HEK293T (cell line): ENCODE results near the gene GADD45G.

Experiments used
- ARNT ChIP-seq: fragments of 450-650 bp; IDR thresholded peaks from 2 replicates; pipeline ENCODE4 v1.6.1; 2017; ENCODE audit warnings: mild to moderate bottlenecking
- ELF4 ChIP-seq: fragments of 450-650 bp; IDR thresholded peaks from 2 replicates; pipeline ENCODE4 v1.6.1; 2017; ENCODE audit warnings: antibody characterized with exemption
- FOXA1 ChIP-seq: fragments of 450-650 bp; IDR thresholded peaks from 2 replicates; pipeline ENCODE4 v1.6.1; 2016; ENCODE audit warnings: mild to moderate bottlenecking
- FOXK2 ChIP-seq: fragments of 450-650 bp; IDR thresholded peaks from 2 replicates; pipeline ENCODE4 v1.6.1; 2016; ENCODE audit warnings: mild to moderate bottlenecking
- FOXM1 ChIP-seq: fragments of 450-650 bp; IDR thresholded peaks from 2 replicates; pipeline ENCODE4 v1.6.1; 2017; ENCODE audit warnings: mild to moderate bottlenecking, borderline replicate concordance
- HDGF ChIP-seq: fragments of 450-650 bp; IDR thresholded peaks from 2 replicates; pipeline ENCODE4 v1.6.1; 2017; ENCODE audit warnings: antibody characterized with exemption, borderline replicate concordance
- L3MBTL2 ChIP-seq: fragments of 450-650 bp; conservative IDR thresholded peaks from 2 replicates; pipeline ENCODE4 v1.6.1; 2016; ENCODE audit warnings: mild to moderate bottlenecking
- LEF1 ChIP-seq: fragments of 450-650 bp; IDR thresholded peaks from 2 replicates; pipeline ENCODE4 v1.6.1; 2017; ENCODE audit warnings: mild to moderate bottlenecking, borderline replicate concordance
- NFRKB ChIP-seq: fragments of 450-650 bp; IDR thresholded peaks from 2 replicates; pipeline ENCODE4 v1.6.1; 2016; ENCODE audit warnings: mild to moderate bottlenecking, moderate library complexity
- SP1 ChIP-seq: fragments of 450-650 bp; IDR thresholded peaks from 2 replicates; pipeline ENCODE4 v1.6.1; 2017
- SUZ12 ChIP-seq: fragments of 450-650 bp; IDR thresholded peaks from 2 replicates; pipeline ENCODE4 v1.6.1; 2016; ENCODE audit warnings: mild to moderate bottlenecking
- TARDBP ChIP-seq: fragments of 450-650 bp; IDR thresholded peaks from 2 replicates; pipeline ENCODE4 v1.6.1; 2016
- TF ChIP-seq, protein P1 (sequence below): fragments of 450-650 bp; IDR thresholded peaks from 2 replicates; pipeline ENCODE4 v1.6.1; 2016

GRCh38 chr9:89639367-89639795 is 34.6 kb downstream of the GADD45G start:
- TF ChIP-seq L3MBTL2 = no peak
- no peak for TF ChIP-seq HDGF
- no peak for TF ChIP-seq FOXM1
- no peak for TF ChIP-seq NFRKB
- no peak for TF ChIP-seq SP1
- TF ChIP-seq ARNT = no peak
- TF ChIP-seq FOXK2 = no peak
- no peak for TF ChIP-seq TARDBP
- TF ChIP-seq SUZ12 = no peak
- no peak for TF ChIP-seq ELF4
- TF ChIP-seq FOXA1 = no peak
- TF ChIP-seq LEF1 = no peak
- TF ChIP-seq, protein P1, sequence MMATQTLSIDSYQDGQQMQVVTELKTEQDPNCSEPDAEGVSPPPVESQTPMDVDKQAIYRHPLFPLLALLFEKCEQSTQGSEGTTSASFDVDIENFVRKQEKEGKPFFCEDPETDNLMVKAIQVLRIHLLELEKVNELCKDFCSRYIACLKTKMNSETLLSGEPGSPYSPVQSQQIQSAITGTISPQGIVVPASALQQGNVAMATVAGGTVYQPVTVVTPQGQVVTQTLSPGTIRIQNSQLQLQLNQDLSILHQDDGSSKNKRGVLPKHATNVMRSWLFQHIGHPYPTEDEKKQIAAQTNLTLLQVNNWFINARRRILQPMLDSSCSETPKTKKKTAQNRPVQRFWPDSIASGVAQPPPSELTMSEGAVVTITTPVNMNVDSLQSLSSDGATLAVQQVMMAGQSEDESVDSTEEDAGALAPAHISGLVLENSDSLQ = no peak
